Spleen (tissue), 11 donors: ENCODE measurements around the gene NR3C2. TPM values are rescaled to one million over a fixed set of nuclear protein-coding genes. Genes with fewer than 3 reads are reported as not detected.

Experiments used
- DNase-seq: peaks from one replicate; pipeline ENCODE4 v3.0.0-alpha.2; 2020
- H3K27ac ChIP-seq, 8 donors: fragments of 200-600 bp; sonication (generic) in 7 of 8; 1 replicate in 4 of 8; 2 replicates in 4 of 8; pipeline versions ENCODE4 v1.5.0 to v1.8.0; 2016 to 2021; ENCODE audit warnings: inconsistent platforms in 4 of 8, mild to moderate bottlenecking in 4 of 8, moderate library complexity in 1 of 8
- H3K27me3 ChIP-seq, 7 donors: fragments of 200-600 bp; sonication (generic) in 6 of 7; replicated peaks in 1 of 7; 1 replicate in 4 of 7; 2 replicates in 3 of 7; pipeline versions ENCODE4 v1.5.0 to v1.8.0; 2016 to 2021; ENCODE audit warnings: inconsistent platforms in 3 of 7, mild to moderate bottlenecking in 1 of 7
- H3K36me3 ChIP-seq, 6 donors: fragments of 200-600 bp; sonication (generic) in 5 of 6; 1 replicate in 4 of 6; 2 replicates in 2 of 6; pipeline versions ENCODE4 v1.5.0 to v1.8.0; 2016 to 2021; ENCODE audit warnings: inconsistent platforms in 2 of 6
- H3K4me1 ChIP-seq, 6 donors: fragments of 200-600 bp; sonication (generic) in 5 of 6; 1 replicate in 3 of 6; 2 replicates in 3 of 6; pipeline versions ENCODE4 v1.5.0 to v1.8.0; 2016 to 2021; ENCODE audit warnings: inconsistent platforms in 3 of 6
- H3K4me3 ChIP-seq, 8 donors: fragments of 200-600 bp; sonication (generic) in 7 of 8; 1 replicate in 4 of 8; 2 replicates in 4 of 8; pipeline versions ENCODE4 v1.5.0 to v1.8.0; 2016 to 2021; ENCODE audit warnings: inconsistent platforms in 4 of 8, mild to moderate bottlenecking in 4 of 8, moderate library complexity in 2 of 8
- H3K9me3 ChIP-seq, 8 donors: fragments of 200-600 bp; sonication (generic) in 7 of 8; 1 replicate in 4 of 8; 2 replicates in 4 of 8; pipeline versions ENCODE4 v1.5.0 to v1.8.0; 2016 to 2021; ENCODE audit warnings: inconsistent platforms in 4 of 8
- CTCF ChIP-seq, 11 experiments: fragments of 200-600 bp in 7 of 11; fragments of 450-650 bp in 4 of 11; sonication (generic) in 4 of 11; IDR thresholded peaks in 8 of 11; conservative IDR thresholded peaks in 3 of 11; 1 replicate in 7 of 11; 2 replicates in 4 of 11; pipeline versions ENCODE4 v1.4.0 to v1.8.0; 2016 to 2021; ENCODE audit warnings: antibody characterized with exemption in 11 of 11, inconsistent platforms in 4 of 11, mild to moderate bottlenecking in 1 of 11
- POLR2A ChIP-seq, 3 donors: fragments of 450-650 bp; IDR thresholded peaks; one replicate each; pipeline ENCODE4 v1.5.1; 2017; ENCODE audit warnings: antibody characterized with exemption in 3 of 3, mild to moderate bottlenecking in 1 of 3
- POLR2AphosphoS5 ChIP-seq, 3 donors: sonication (generic); formaldehyde crosslinking; IDR thresholded peaks; one replicate each; pipeline ENCODE4 v1.5.1; 2017; ENCODE audit warnings: antibody characterized with exemption in 3 of 3
- WGBS, 5 donors: extraction: QIAGEN DNeasy Blood & Tissue Kit in 3 of 5; methylation state at CpG; one replicate each; pipeline versions ENCODE4 v1.1.5 to v1.1.7; 2013 to 2018; 5-methylcytosine and 5-hydroxymethylcytosine counted together
- intact Hi-C: fragments of 100-400 bp; cut with DNase I; formaldehyde crosslinking; loops from one replicate; pipeline ENCODE4 v1.15.0; 2023; ENCODE audit warnings: low total_unique reads
- polyA plus RNA-seq, 3 donors: library from polyadenylated mRNA; stranded (reverse); fragments of 200-250 nt; gene quantifications; one replicate each; pipeline ENCODE4 v1.2.1, GENCODE V29; 2013
- total RNA-seq, 7 donors: library from RNA; depleted of rRNA in 3 of 7; stranded (reverse); fragments of >200 nt in 3 of 7; fragmentation: NEBNext Ultra II Directional in 4 of 7; extraction: Animal tissue kit (Norgen Biotek cat#: 25700) in 4 of 7; gene quantifications; one replicate each; pipeline versions ENCODE4 v1.1.0 to v1.2.1, GENCODE V29; 2016 to 2021
- donor health status: healthy with polysubstance abuse.
- donor health status: DM: no; HTN: no; CAD: no; lungs with moderate emphysema.
- donor health status: DM: no; HTN: no; CAD: no.
- donor health status: Bipolar disorder and iron deficiency.
- donor health status: healthy.
- donor health status: DM: no; HTN: no; CAD: no.
- donor health status: DM: yes; HTN: yes; CAD: no.

NR3C2 gene
- total and polyA plus RNA-seq, 10 donors = 1.2 to 25.9 (median 16.2) TPM

GRCh38 chr4:148162519-148162918, 279.7 kb downstream of the NR3C2 start:
- Histone ChIP-seq H3K4me3 (no peak overlapping the region), H3K4me1 (peaks cover 0 to 7% (median 0%) of the 10 kb centered on the region in 6 donors), H3K9me3 (no peaks in the 10 kb centered on the region), H3K27ac (no peak overlapping the region), H3K27me3 (no peaks in the 10 kb centered on the region), H3K36me3 (no peaks in the 10 kb centered on the region)
- WGBS, 5 donors = 82 to 94% (median 83%) methylated on average over 4 to 5 of the region's 5 CpGs
- DNase-seq = no peak
- intact Hi-C loops = no loop called here
- TF ChIP-seq CTCF (IDR thresholded peaks at IDR 0.05 in 8 of 11, conservative IDR thresholded peaks at IDR 0.05 in 3 of 11) (no peak), POLR2AphosphoS5 (IDR thresholded peaks at IDR 0.05) (no peak), POLR2A (IDR thresholded peaks at IDR 0.05) (no peak)

- H3K9me3 ChIP-seq = no peaks in the 10 kb centered on the region
- intact Hi-C loops = no loop called here
- 80 to 93% (median 85%) methylated on average over 2 of the region's 2 CpGs for WGBS, 5 donors
- no peaks in the 10 kb centered on the region for H3K36me3 ChIP-seq
- no peak overlapping the region for H3K27ac ChIP-seq
- peaks cover 0 to 7% (median 0%) of the 10 kb centered on the region in 6 donors for H3K4me1 ChIP-seq
- DNase-seq = no peak
- TF ChIP-seq POLR2AphosphoS5 (IDR thresholded peaks at IDR 0.05) (no peak), POLR2A (IDR thresholded peaks at IDR 0.05) (no peak), CTCF (IDR thresholded peaks at IDR 0.05 in 8 of 11, conservative IDR thresholded peaks at IDR 0.05 in 3 of 11) (no peak)
- H3K27me3 ChIP-seq = no peaks in the 10 kb centered on the region
- no peak overlapping the region for H3K4me3 ChIP-seq
These were observed 280.6 kb downstream of the NR3C2 start for GRCh38 chr4:148161601-148162000.

GRCh38 chr4:148159793-148160192, 282.4 kb downstream of the NR3C2 start:
- intact Hi-C loops = no loop called here
- WGBS, 5 donors = 60 to 83% (median 80%) methylated on average over 1 of the region's 1 CpG
- no peak overlapping the region for H3K4me3 ChIP-seq

GRCh38 chr4:148154769-148155168, 287.4 kb downstream of the NR3C2 start:
- H3K4me1 ChIP-seq = no peaks in the 10 kb centered on the region
- H3K36me3 ChIP-seq = peaks cover 0 to 43% (median 3%) of the 10 kb centered on the region in 6 donors
- TF ChIP-seq CTCF (IDR thresholded peaks at IDR 0.05 in 8 of 11, conservative IDR thresholded peaks at IDR 0.05 in 3 of 11) (no peak), POLR2A (IDR thresholded peaks at IDR 0.05) (no peak), POLR2AphosphoS5 (IDR thresholded peaks at IDR 0.05) (no peak)
- intact Hi-C loops = no loop called here
- H3K27ac ChIP-seq = no peak overlapping the region
- no peak for DNase-seq
- H3K27me3 ChIP-seq = no peaks in the 10 kb centered on the region
- H3K9me3 ChIP-seq = no peaks in the 10 kb centered on the region
- H3K4me3 ChIP-seq = no peak overlapping the region
- 70 to 84% (median 81%) methylated on average over 6 of the region's 6 CpGs for WGBS, 5 donors

More at GRCh38 chr4:148159793-148160192, 282.4 kb downstream of the NR3C2 start:
- H3K27ac ChIP-seq = no peak overlapping the region
- no peaks in the 10 kb centered on the region for H3K9me3 ChIP-seq
- TF ChIP-seq POLR2A (IDR thresholded peaks at IDR 0.05) = no peak
- H3K4me1 ChIP-seq = no peaks in the 10 kb centered on the region
- DNase-seq = no peak
- peaks cover 0 to 2% (median 0%) of the 10 kb centered on the region in 6 donors for H3K36me3 ChIP-seq
- no peaks in the 10 kb centered on the region for H3K27me3 ChIP-seq
